ENCODE measurements around the gene C16orf95. TPM values are rescaled to one million over a fixed set of nuclear protein-coding genes. Genes with fewer than 3 reads are reported as not detected.

The C16orf95 gene
- polyA plus RNA-seq, 1 donor from 2014 or later: 5.9 TPM

DNA sequence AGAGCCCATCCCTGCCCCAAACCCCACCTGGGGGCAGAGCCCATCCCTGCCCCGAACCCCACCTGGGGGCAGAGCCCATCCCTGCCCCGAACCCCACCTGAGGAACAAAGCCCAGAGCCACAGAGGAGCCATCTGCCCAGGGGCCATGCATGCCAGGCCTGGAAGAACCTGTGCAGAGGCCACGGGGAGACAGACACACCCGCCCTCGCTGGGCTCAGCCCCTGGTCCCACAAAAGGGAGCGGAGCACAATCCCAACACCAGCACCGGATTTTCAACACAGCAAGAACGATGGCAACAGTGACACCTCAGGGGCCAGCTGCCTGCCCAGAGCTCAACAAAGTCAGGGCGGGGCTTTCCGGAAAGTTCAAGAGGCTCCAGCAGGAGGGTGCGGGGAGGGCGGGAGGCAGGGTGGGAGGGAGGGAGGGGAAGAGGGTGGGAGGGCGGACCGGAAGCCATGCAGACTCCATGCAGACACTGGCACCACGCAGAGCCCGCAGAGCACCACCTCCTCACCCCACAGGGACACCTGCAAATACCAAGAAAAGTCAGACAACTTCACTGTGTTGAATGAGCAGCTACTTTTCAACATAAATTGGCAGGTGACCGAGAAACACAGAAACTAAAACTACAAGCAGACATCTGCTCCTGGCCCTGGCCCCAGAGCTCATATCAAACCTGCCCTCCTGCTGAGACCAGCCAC lies 27.9 kb upstream of the C16orf95 start (continued):
- no peak for TF ChIP-seq SMC3 (conservative IDR thresholded peaks at IDR 0.05; ENCODE audit: poor library complexity)

GRCh38 chr16:87344165-87344930 lies 27.2 kb upstream of the C16orf95 start:
- H3K27ac ChIP-seq (ENCODE audit: low read length): no peak overlapping the region
- H3K36me3 ChIP-seq (ENCODE audit: insufficient read depth, low read length): no peaks in the 10 kb centered on the region
- no peak overlapping the region for H3K4me3 ChIP-seq (ENCODE audit: low read length)

More at GRCh38 chr16:87344165-87344930, 27.2 kb upstream of the C16orf95 start:
- Histone ChIP-seq H3F3A (ENCODE audit: insufficient read depth, low read length, poor library complexity, severe bottlenecking) (no peaks in the 10 kb centered on the region), H3K27me3 (ENCODE audit: insufficient read depth, low read depth, low read length) (no peaks in the 10 kb centered on the region), H4K20me1 (ENCODE audit: insufficient read depth) (no peaks in the 10 kb centered on the region), H3K9ac (ENCODE audit: low read length) (no peak overlapping the region), H2AFZ (ENCODE audit: low read depth, low read length) (no peak overlapping the region), H3K4me2 (ENCODE audit: low read length) (no peak overlapping the region), H3K9me3 (ENCODE audit: low read length) (no peaks in the 10 kb centered on the region), H3K79me2 (replicated peaks; ENCODE audit: insufficient read depth, low read length) (no peaks in the 10 kb centered on the region), H3K9me2 (ENCODE audit: insufficient read depth, low read length) (no peaks in the 10 kb centered on the region)
- TF ChIP-seq MXI1 (conservative IDR thresholded peaks at IDR 0.05; ENCODE audit: poor library complexity, severe bottlenecking): no peak
- no peak for TF ChIP-seq TAF1 (IDR thresholded peaks at IDR 0.05; ENCODE audit: low read depth)
- TF ChIP-seq REST (IDR thresholded peaks at IDR 0.05; ENCODE audit: borderline replicate concordance): no peak
- TF ChIP-seq, protein P1, sequence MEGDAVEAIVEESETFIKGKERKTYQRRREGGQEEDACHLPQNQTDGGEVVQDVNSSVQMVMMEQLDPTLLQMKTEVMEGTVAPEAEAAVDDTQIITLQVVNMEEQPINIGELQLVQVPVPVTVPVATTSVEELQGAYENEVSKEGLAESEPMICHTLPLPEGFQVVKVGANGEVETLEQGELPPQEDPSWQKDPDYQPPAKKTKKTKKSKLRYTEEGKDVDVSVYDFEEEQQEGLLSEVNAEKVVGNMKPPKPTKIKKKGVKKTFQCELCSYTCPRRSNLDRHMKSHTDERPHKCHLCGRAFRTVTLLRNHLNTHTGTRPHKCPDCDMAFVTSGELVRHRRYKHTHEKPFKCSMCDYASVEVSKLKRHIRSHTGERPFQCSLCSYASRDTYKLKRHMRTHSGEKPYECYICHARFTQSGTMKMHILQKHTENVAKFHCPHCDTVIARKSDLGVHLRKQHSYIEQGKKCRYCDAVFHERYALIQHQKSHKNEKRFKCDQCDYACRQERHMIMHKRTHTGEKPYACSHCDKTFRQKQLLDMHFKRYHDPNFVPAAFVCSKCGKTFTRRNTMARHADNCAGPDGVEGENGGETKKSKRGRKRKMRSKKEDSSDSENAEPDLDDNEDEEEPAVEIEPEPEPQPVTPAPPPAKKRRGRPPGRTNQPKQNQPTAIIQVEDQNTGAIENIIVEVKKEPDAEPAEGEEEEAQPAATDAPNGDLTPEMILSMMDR (IDR thresholded peaks at IDR 0.05; ENCODE audit: poor library complexity, severe bottlenecking): no peak
- TF ChIP-seq EZH2 (IDR thresholded peaks at IDR 0.05; ENCODE audit: borderline replicate concordance, insufficient read depth, low read length, poor library complexity, severe bottlenecking): no peak
- TF ChIP-seq POLR2AphosphoS5 (IDR thresholded peaks at IDR 0.05): no peak
- no peak for TF ChIP-seq EP300 (conservative IDR thresholded peaks at IDR 0.05; ENCODE audit: poor library complexity, severe bottlenecking)
- TF ChIP-seq RAD21 (conservative IDR thresholded peaks at IDR 0.05): no peak
- no peak for TF ChIP-seq SMC3 (conservative IDR thresholded peaks at IDR 0.05; ENCODE audit: poor library complexity)

Data from neural cell (in vitro differentiated cells).